WERI-Rb-1 (cell line): ENCODE data around the gene SV2C.
A peak's percentile ranks its signal among the peaks of the same experiment; 100 is the strongest.
"Not testable (repeated sequence)": the region's sequence is repeated elsewhere in the genome, so short reads cannot be mapped to it uniquely, and the experiment has no call there.

ENCODE experiments used
- DNase-seq: peaks from one replicate; pipeline ENCODE4 v3.0.0-alpha.2; 2020
- H3K27ac ChIP-seq: fragments of 250-450 bp; sonication (Bioruptor Pico); 2 replicates; pipeline ENCODE4 v1.5.1; 2020; ENCODE audit warnings: mild to moderate bottlenecking, moderate library complexity
- H3K27me3 ChIP-seq: fragments of 250-450 bp; sonication (Bioruptor Pico); 2 replicates; pipeline ENCODE4 v1.5.1; 2021; ENCODE audit warnings: mild to moderate bottlenecking, low read depth, moderate library complexity; ENCODE audit not compliant: insufficient read depth, severe bottlenecking
- H3K36me3 ChIP-seq: fragments of 250-450 bp; sonication (Bioruptor Pico); 2 replicates; pipeline ENCODE4 v1.5.1; 2020; ENCODE audit warnings: mild to moderate bottlenecking, moderate library complexity
- H3K4me3 ChIP-seq: 2 replicates; pipeline ENCODE4 v1.5.1; 2011; ENCODE audit warnings: low read depth, mild to moderate bottlenecking, control low read depth, low read length
- H3K9me3 ChIP-seq: fragments of 250-450 bp; sonication (Bioruptor Pico); 2 replicates; pipeline ENCODE4 v1.5.1; 2021; ENCODE audit warnings: mild to moderate bottlenecking, moderate library complexity; ENCODE audit not compliant: severe bottlenecking
- TF ChIP-seq, protein P1 (sequence below): IDR thresholded peaks from 2 replicates; pipeline ENCODE4 v1.5.1; 2011; ENCODE audit warnings: low read depth, mild to moderate bottlenecking, control low read depth, inconsistent platforms, low read length

SV2C gene

DNA sequence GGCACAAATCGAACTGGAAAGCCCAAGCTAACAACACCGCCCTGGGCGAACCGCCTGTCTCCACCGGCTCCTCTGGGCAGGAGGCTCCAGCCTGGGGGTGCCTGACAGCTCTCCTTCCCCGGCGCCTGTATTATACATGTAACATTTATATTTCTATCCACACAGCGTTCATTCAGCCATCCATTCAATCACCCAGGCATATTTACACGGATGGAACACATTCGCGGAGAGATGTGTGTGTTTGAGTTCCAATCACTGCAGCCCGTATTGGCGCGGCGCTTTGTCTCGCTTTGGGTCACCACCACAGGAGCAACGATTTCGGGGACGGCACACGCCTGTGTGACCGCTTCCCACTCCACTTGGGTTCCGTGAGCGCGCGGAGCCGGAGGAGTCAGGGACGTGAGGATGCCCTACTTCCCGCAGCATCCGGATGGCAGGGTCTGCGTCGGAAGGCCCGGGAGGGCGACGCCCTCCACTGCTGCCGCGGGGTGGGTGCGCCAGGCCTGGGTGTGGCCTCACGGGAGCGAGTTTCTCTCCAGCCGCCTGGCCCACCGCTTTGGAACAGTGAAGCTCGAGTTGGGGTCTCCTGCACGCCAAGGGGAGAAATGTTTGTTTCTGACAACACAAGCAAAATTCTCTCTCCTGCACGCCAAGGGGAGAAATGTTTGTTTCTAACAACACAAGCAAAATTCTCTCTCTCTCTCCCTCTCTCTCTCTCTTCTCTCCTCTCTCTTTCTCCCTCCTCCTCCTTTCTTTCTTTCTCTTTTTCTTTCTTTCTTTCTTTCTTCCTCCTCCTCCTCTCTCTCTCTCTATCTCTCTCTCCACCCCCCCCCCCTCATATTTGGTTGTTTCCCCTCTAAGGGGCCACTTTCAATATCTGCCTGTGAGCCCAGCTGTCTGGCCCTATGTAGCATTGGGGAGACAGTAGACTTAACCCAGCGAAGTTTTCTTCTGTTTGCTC lies 1.1 kb upstream of the SV2C start:
- no peaks in the 10 kb centered on the region for H3K36me3 ChIP-seq
- peak overlapping the region; percentile 64 for H3K4me3 ChIP-seq
- DNase-seq: no peak
- H3K27ac ChIP-seq: no peak overlapping the region
- TF ChIP-seq, protein P1, sequence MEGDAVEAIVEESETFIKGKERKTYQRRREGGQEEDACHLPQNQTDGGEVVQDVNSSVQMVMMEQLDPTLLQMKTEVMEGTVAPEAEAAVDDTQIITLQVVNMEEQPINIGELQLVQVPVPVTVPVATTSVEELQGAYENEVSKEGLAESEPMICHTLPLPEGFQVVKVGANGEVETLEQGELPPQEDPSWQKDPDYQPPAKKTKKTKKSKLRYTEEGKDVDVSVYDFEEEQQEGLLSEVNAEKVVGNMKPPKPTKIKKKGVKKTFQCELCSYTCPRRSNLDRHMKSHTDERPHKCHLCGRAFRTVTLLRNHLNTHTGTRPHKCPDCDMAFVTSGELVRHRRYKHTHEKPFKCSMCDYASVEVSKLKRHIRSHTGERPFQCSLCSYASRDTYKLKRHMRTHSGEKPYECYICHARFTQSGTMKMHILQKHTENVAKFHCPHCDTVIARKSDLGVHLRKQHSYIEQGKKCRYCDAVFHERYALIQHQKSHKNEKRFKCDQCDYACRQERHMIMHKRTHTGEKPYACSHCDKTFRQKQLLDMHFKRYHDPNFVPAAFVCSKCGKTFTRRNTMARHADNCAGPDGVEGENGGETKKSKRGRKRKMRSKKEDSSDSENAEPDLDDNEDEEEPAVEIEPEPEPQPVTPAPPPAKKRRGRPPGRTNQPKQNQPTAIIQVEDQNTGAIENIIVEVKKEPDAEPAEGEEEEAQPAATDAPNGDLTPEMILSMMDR: no peak
- peaks cover 25% of the 10 kb centered on the region for H3K27me3 ChIP-seq
- no peaks in the 10 kb centered on the region for H3K9me3 ChIP-seq

DNA sequence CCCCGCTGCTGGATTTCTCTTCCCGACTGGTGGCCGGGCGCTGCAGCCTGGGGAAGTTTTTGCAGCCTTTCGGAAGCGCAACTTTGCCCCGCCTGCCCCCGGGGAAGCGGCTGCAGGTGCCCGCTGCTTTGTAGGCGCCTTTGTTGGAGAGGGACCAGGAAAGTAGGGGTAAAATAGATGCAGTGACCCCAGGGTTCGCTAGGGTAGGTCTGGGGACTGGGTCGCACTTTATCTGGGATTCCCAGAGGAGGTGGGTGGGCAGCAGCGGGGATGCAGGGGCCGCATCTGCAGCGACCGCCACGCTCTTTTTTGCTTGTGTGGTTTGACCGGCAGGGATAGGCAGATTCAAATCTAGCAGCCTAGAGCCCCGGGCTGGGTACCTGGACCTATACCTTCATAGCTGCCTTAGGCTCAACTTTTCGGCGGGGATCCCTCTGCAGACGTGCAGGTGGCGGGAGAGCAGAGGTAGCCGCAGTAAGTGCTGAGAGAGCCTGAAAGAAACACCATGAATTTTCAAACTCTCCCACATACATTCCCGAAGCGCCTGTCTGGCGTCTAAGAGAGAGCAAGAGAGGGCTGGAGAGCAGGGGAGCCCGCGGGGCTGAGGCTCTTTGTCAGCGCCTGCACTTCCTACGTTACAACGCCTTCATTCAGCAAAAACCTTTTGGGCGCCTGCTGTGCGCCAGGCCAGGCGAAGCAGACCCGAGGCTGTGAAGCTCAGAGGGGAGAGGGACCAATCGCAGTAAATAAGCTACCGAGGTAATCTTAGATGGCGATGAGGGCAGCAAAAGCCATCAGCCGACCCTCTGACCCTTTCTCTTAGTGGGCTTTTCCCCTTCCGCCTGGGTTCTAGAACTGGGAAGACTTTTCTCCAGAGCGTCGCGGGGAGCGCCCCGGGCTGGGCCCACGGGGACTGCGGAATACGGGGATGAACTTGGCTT lies 642 bp downstream of the SV2C start:
- H3K9me3 ChIP-seq: no peaks in the 10 kb centered on the region
- H3K4me3 ChIP-seq: peak overlapping the region; percentile 64
- peak; percentile 29 for DNase-seq
- no peaks in the 10 kb centered on the region for H3K36me3 ChIP-seq
- TF ChIP-seq, protein P1: no peak
- H3K27ac ChIP-seq: no peak overlapping the region
- peaks cover 25% of the 10 kb centered on the region for H3K27me3 ChIP-seq

DNA sequence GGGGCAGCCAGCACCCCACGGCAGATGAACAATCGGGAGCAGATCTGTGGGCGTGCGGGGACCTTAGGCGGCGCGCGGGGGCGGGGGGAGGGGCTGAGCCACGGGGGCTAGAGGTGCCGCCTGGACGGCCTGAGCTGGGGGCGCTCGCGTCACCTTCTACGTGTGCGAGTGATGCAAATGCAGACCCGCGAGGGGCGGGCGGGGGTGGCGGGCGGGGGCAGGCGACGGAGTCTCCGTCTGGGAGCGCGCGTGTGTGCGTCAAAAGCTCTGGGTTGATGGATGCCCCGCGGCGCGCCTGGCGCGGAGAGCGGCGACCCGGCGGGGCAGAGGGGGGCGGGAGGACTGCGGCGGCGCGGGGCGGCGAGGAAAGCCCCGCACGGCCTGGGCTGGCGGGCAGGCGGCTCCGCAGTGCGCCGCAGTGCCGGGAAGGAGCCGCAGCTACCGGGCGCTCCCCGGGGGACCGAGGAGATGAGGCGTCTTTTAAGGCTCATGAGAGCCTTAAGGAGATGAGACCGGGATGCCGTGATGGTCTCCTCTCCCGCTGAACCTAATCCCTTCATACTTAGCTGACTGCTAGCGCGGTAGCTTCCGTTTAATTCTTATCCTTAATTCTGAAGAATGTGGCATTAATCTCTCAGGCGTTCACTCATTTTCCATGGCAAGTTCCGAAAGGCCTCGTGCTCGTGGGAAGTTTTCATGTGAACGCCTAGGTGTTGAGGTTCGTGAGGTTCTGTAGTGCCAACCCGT lies 1.5 kb downstream of the SV2C start:
- DNase-seq: peak; percentile 61
- Histone ChIP-seq H3K4me3 (peak overlapping the region; percentile 64), H3K27ac (no peak overlapping the region), H3K9me3 (no peaks in the 10 kb centered on the region), H3K27me3 (peaks cover 25% of the 10 kb centered on the region), H3K36me3 (no peaks in the 10 kb centered on the region)
- TF ChIP-seq, protein P1: no peak

DNA sequence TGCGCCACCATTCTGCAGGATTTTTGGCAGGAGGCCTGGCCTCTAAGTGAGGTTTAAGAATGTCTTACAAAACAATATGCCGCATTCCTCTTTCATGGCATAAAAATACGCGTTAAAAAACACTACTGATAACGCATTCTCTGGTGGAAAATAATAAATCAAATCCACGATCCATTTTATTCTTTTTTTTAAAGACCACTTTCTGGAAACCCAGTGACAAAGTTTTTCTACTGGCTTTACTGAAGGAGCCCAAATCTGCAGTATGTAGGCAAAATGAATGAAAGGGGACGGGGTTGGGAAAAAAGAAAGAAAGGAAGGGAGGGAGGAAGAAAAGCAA lies 2.0 kb downstream of the SV2C start:
- Histone ChIP-seq H3K27me3 (peaks cover 25% of the 10 kb centered on the region), H3K4me3 (peak overlapping the region; percentile 64), H3K27ac (no peak overlapping the region)

DNA sequence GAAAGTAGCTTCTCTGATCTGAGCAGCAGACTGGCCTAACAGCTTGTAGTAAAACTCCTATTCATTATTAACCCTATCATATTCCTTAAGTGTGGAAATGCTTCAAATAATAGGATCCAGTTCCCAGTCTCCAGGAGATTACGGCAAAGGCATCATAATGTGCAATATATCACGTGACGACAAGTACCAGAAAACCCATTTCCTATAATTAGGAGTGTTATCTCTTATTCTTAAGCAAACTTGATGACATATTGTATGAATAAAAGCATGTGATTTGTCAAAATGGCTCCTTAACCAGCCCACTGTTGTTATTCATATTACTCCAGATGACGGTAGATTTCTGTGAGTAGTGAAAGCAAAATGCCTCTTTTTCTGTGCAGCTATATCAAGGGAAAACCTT lies 2.9 kb downstream of the SV2C start:
- Histone ChIP-seq H3K27me3 (peaks cover 25% of the 10 kb centered on the region), H3K36me3 (no peaks in the 10 kb centered on the region), H3K27ac (no peak overlapping the region), H3K4me3 (no peak overlapping the region), H3K9me3 (no peaks in the 10 kb centered on the region)
- TF ChIP-seq, protein P1: no peak
- no peak for DNase-seq

More for the DNA sequence above, 2.0 kb downstream of the SV2C start:
- no peak for DNase-seq
- Histone ChIP-seq H3K36me3 (no peaks in the 10 kb centered on the region), H3K9me3 (no peaks in the 10 kb centered on the region)
- TF ChIP-seq, protein P1: no peak

DNA sequence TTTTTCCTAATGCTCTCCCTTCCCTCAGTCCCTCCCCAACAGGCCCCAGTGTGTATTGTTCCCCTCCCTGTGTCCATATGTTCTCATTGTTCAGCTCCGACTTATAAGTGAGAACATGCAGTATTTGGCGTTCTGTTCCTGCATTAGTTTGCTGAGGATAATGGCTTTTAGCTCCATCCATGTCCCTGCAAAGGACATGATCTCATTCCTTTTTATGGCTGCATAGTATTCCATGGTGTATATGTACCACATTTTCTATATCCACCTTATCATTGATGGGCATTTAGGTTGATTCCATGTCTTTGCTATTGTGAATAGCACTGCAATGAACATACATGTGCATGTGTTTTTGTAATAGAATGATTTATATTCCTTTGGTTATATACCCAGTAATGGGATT lies 6.0 kb downstream of the SV2C start:
- not testable (repeated sequence) for H3K4me3 ChIP-seq, H3K36me3 ChIP-seq, H3K27me3 ChIP-seq, H3K27ac ChIP-seq, H3K9me3 ChIP-seq, DNase-seq
